HG03175 (cell line): ENCODE measurements around the gene PDLIM7.

Experiments
- ATAC-seq: cut with Tn5 transposase; IDR thresholded peaks from one replicate; pipeline ENCODE4 v1.9.1; 2021; ENCODE audit warnings: mild to moderate bottlenecking, moderate library complexity; ENCODE audit not compliant: unreplicated experiment

Gene PDLIM7

GRCh38 chr5:177446200-177447065 is 51.0 kb downstream of the PDLIM7 start, which contains the start of gene PRR7:
TSS of gene PRR7 (plus strand) at chr5:177446814. CDS start at chr5:177455068, 8,254 bp downstream.
- ATAC-seq, result peak; percentile 50

GRCh38 chr5:177445917-177446199 is 51.5 kb downstream of the PDLIM7 start:
- ATAC-seq, result no peak

- no peak for ATAC-seq
Observed at GRCh38 chr5:177445052-177445916, 52.1 kb downstream of the PDLIM7 start.

GRCh38 chr5:177444106-177445051 is 53.0 kb downstream of the PDLIM7 start:
- no peak for ATAC-seq

- ATAC-seq, result no peak
Observed at GRCh38 chr5:177443144-177443983, 54.0 kb downstream of the PDLIM7 start.

- ATAC-seq, result no peak
Observed at GRCh38 chr5:177442066-177442826, 55.2 kb downstream of the PDLIM7 start.

- no peak for ATAC-seq
Observed at GRCh38 chr5:177440990-177441780, 56.2 kb downstream of the PDLIM7 start.

GRCh38 chr5:177440211-177440989 is 57.0 kb downstream of the PDLIM7 start:
- ATAC-seq, result no peak

- ATAC-seq, result no peak
Observed at GRCh38 chr5:177439518-177440053, 57.8 kb downstream of the PDLIM7 start.

- no peak for ATAC-seq
Observed at GRCh38 chr5:177438468-177438867, 58.9 kb downstream of the PDLIM7 start.

GRCh38 chr5:177437623-177438022 is 59.8 kb downstream of the PDLIM7 start:
- ATAC-seq, result no peak

- ATAC-seq, result no peak
Observed at GRCh38 chr5:177435847-177436536, 61.4 kb downstream of the PDLIM7 start.

- no peak for ATAC-seq
Observed at GRCh38 chr5:177434942-177435738, 62.3 kb downstream of the PDLIM7 start.

- ATAC-seq, result no peak
Observed at GRCh38 chr5:177434437-177434836, 63.0 kb downstream of the PDLIM7 start.

GRCh38 chr5:177433658-177434217 is 63.7 kb downstream of the PDLIM7 start:
- ATAC-seq, result no peak
